ENCODE data around the gene CENPL. TPM values are rescaled to one million over a fixed set of nuclear protein-coding genes. Genes with fewer than 3 reads are reported as not detected.
"Not testable (repeated sequence)": the region's sequence is repeated elsewhere in the genome, so short reads cannot be mapped to it uniquely, and the experiment has no call there.

The CENPL gene
- total and polyA plus RNA-seq, 3 experiments from 2014 or later = 6.2 to 27.4 (median 24.9) TPM

DNA sequence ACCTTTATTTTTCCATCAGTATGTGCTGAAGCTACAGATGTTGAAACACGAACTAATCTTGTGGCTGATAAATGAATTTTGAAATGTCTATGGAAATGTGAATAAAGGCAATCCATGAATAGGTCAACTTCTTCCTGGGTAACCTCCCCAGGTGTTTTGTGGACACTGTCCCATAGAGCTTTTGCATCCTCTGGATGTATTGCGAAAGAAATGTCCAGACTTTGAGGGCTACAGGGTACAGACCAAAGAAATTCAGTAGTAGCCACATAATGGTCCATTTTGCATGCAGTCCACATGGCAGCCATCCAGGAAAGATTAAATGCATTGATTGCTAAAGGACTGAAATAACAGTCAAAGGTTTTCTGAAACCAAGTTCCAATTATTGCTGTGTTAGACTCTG lies 21.7 kb downstream of the CENPL start:
- no peak for DNase-seq
- H3K36me3 ChIP-seq (ENCODE audit: insufficient read depth, low read length) = no peaks in the 10 kb centered on the region
- POLR2A ChIA-PET = no interaction called here

DNA sequence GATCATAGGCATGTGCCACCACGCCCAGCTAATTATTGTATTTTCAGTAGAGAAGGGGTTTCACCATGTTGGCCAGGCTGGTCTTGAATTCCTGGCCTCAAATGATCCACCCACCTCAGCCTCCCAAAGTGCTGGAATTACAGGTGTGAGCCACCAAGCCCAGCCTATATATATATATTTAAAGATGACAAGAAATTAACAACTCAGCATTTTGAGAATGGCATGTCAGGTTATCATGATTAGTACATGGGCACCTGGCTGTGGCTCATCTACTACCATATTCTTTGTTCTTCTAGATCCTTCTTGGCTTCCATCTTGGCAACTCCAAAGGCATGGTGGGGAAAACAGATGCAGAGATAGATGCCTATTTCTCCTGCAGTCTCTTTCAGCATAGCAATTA lies 24.7 kb downstream of the CENPL start:
- H3K27ac ChIP-seq (ENCODE audit: low read depth, low read length); H3K4me3 ChIP-seq (ENCODE audit: low read length); H3K4me1 ChIP-seq (ENCODE audit: insufficient read depth, low read length); H3K4me1 Mint-ChIP-seq; POLR2A ChIA-PET; CTCF ChIA-PET; H3K9me3 Mint-ChIP-seq; DNase-seq; H3K36me3 ChIP-seq (ENCODE audit: insufficient read depth, low read length); H3K9me3 ChIP-seq (ENCODE audit: low read length); H3K27me3 ChIP-seq (ENCODE audit: insufficient read depth, low read length, poor library complexity, severe bottlenecking); H3K27me3 Mint-ChIP-seq; H3K4me3 Mint-ChIP-seq: not testable (repeated sequence)
- Mint-ChIP-seq H3K36me3 (peaks cover 4 to 34% (median 7%) of the 10 kb centered on the region in 3 donors), H3K27ac (peak overlapping the region in 1 of 8 donors; percentile 74)

More for the DNA sequence above, 21.7 kb downstream of the CENPL start:
- peaks cover 8 to 54% (median 13%) of the 10 kb centered on the region in 3 donors for H3K36me3 Mint-ChIP-seq
- H3K27ac ChIP-seq (ENCODE audit: low read depth, low read length) = no peak overlapping the region
- H3K4me3 Mint-ChIP-seq = no peak overlapping the region
- no peaks in the 10 kb centered on the region for H3K9me3 ChIP-seq (ENCODE audit: low read length)
- CTCF ChIA-PET = no interaction called here
- H3K4me3 ChIP-seq (ENCODE audit: low read length) = no peak overlapping the region
- H3K9me3 Mint-ChIP-seq = no peaks in the 10 kb centered on the region
- no peaks in the 10 kb centered on the region for H3K27me3 Mint-ChIP-seq
- H3K27ac Mint-ChIP-seq = no peak overlapping the region
- H3K4me1 Mint-ChIP-seq = no peaks in the 10 kb centered on the region
- no peaks in the 10 kb centered on the region for H3K27me3 ChIP-seq (ENCODE audit: insufficient read depth, low read length, poor library complexity, severe bottlenecking)
- H3K4me1 ChIP-seq (ENCODE audit: insufficient read depth, low read length) = no peaks in the 10 kb centered on the region

GRCh38 chr1:173798078-173798477 lies 26.6 kb downstream of the CENPL start:
- Histone ChIP-seq H3K36me3 (ENCODE audit: insufficient read depth, low read length) (no peaks in the 10 kb centered on the region), H3K27me3 (ENCODE audit: insufficient read depth, low read length, poor library complexity, severe bottlenecking) (no peaks in the 10 kb centered on the region), H3K4me3 (ENCODE audit: low read length) (no peak overlapping the region), H3K4me1 (ENCODE audit: insufficient read depth, low read length) (no peaks in the 10 kb centered on the region), H3K27ac (ENCODE audit: low read depth, low read length) (no peak overlapping the region), H3K9me3 (ENCODE audit: low read length) (no peaks in the 10 kb centered on the region)
- no peak for DNase-seq
- Mint-ChIP-seq H3K27me3 (no peaks in the 10 kb centered on the region), H3K36me3 (peaks cover 4 to 20% (median 4%) of the 10 kb centered on the region in 3 donors), H3K4me3 (no peak overlapping the region), H3K4me1 (no peaks in the 10 kb centered on the region), H3K27ac (peak overlapping the region in 1 of 8 donors; percentile 10), H3K9me3 (no peaks in the 10 kb centered on the region)
- CTCF ChIA-PET = no interaction called here
- POLR2A ChIA-PET = interaction anchor here (0.5 kb wide), 1 partner anchor 903 kb away, joined by 6 read pairs; no protein-coding TSS in a partner anchor

DNA sequence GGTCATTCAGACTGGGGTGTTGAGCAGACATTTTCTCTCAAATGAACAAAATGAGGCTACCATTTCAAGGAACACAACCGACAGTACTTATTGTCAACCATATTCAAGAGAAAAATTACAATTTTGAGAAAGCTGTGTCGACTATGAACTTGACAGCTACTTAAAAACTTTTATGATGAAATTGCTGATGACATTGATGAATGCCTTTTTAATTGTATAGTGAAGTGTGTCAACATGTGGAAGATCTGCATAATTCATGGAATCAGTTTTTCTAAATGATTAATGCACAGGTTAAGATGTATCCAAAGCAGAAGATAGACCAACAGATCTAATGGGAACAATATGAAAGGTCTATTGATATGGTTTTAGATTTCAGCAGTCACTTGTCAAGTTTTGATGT lies 34.8 kb downstream of the CENPL start:
- POLR2A ChIA-PET = interaction anchor here (0.6 kb wide), 2 partner anchors 78 to 600 kb away, joined by 3 to 4 read pairs; partner anchors contain the start of genes GAS5 and ZBTB37
- H3K27me3 Mint-ChIP-seq = no peaks in the 10 kb centered on the region
- CTCF ChIA-PET = no interaction called here
- DNase-seq = no peak
- Histone ChIP-seq H3K36me3 (ENCODE audit: insufficient read depth, low read length) (peaks cover 17% of the 10 kb centered on the region), H3K4me1 (ENCODE audit: insufficient read depth, low read length) (no peaks in the 10 kb centered on the region), H3K27ac (ENCODE audit: low read depth, low read length) (no peak overlapping the region), H3K27me3 (ENCODE audit: insufficient read depth, low read length, poor library complexity, severe bottlenecking) (no peaks in the 10 kb centered on the region), H3K4me3 (ENCODE audit: low read length) (no peak overlapping the region), H3K9me3 (ENCODE audit: low read length) (no peaks in the 10 kb centered on the region)
- H3K4me1 Mint-ChIP-seq = no peaks in the 10 kb centered on the region
- no peaks in the 10 kb centered on the region for H3K9me3 Mint-ChIP-seq
- H3K36me3 Mint-ChIP-seq = peaks cover 0 to 37% (median 4%) of the 10 kb centered on the region in 3 donors
- H3K27ac Mint-ChIP-seq = peak overlapping the region in 1 of 8 donors; percentile 56
- no peak overlapping the region for H3K4me3 Mint-ChIP-seq

DNA sequence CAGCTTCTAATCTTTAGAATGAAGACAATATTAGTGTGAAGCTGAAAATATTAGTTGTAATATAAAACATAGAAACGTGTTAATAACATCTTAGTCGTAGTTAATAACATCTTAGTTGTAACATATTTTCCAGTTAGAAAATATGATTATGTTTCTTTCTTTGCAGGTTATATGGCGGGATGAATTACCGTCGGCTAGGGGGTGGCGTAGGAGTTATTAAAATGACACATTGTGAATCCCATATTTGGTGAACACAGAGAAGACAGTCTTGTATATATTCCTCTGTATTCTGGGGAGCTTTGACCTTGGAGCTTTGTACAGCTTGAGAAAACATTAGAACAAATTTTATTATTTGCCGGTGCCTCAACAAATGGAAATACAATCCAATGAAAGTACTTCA lies 39.7 kb downstream of the CENPL start:
- POLR2A ChIA-PET = no interaction called here

GRCh38 chr1:173779936-173780335 lies 44.7 kb downstream of the CENPL start:
- peaks cover 43% of the 10 kb centered on the region for H3K36me3 ChIP-seq (ENCODE audit: insufficient read depth, low read length)
- H3K27me3 ChIP-seq (ENCODE audit: insufficient read depth, low read length, poor library complexity, severe bottlenecking) = no peaks in the 10 kb centered on the region
- ChIA-PET POLR2A (no interaction called here), CTCF (no interaction called here)
- H3K27me3 Mint-ChIP-seq = no peaks in the 10 kb centered on the region
- DNase-seq = no peak
- H3K4me3 ChIP-seq (ENCODE audit: low read length) = no peak overlapping the region
- H3K36me3 Mint-ChIP-seq = peaks cover 3 to 90% (median 32%) of the 10 kb centered on the region in 3 donors
- H3K27ac Mint-ChIP-seq = peak overlapping the region in 3 of 8 donors; percentile 7 to 23 (median 17)
- H3K4me1 Mint-ChIP-seq = peaks cover 4 to 30% (median 15%) of the 10 kb centered on the region in 3 donors
- H3K4me1 ChIP-seq (ENCODE audit: insufficient read depth, low read length) = no peaks in the 10 kb centered on the region
- no peak overlapping the region for H3K4me3 Mint-ChIP-seq
- no peaks in the 10 kb centered on the region for H3K9me3 ChIP-seq (ENCODE audit: low read length)
- no peak overlapping the region for H3K27ac ChIP-seq (ENCODE audit: low read depth, low read length)
- H3K9me3 Mint-ChIP-seq = no peaks in the 10 kb centered on the region

More for the DNA sequence above, 39.7 kb downstream of the CENPL start:
- Mint-ChIP-seq H3K9me3 (no peaks in the 10 kb centered on the region), H3K4me3 (no peak overlapping the region), H3K27me3 (no peaks in the 10 kb centered on the region), H3K36me3 (peaks cover 0 to 77% (median 14%) of the 10 kb centered on the region in 3 donors), H3K4me1 (no peaks in the 10 kb centered on the region), H3K27ac (peak overlapping the region in 1 of 8 donors; percentile 2)
- Histone ChIP-seq H3K4me1 (ENCODE audit: insufficient read depth, low read length) (no peaks in the 10 kb centered on the region), H3K36me3 (ENCODE audit: insufficient read depth, low read length) (peaks cover 47% of the 10 kb centered on the region), H3K27ac (ENCODE audit: low read depth, low read length) (no peak overlapping the region), H3K4me3 (ENCODE audit: low read length) (no peak overlapping the region), H3K9me3 (ENCODE audit: low read length) (no peaks in the 10 kb centered on the region), H3K27me3 (ENCODE audit: insufficient read depth, low read length, poor library complexity, severe bottlenecking) (no peaks in the 10 kb centered on the region)
- CTCF ChIA-PET = no interaction called here
- DNase-seq = no peak

- Histone ChIP-seq H3K4me1 (ENCODE audit: insufficient read depth, low read length) (no peaks in the 10 kb centered on the region), H3K27ac (ENCODE audit: low read depth, low read length) (no peak overlapping the region), H3K27me3 (ENCODE audit: insufficient read depth, low read length, poor library complexity, severe bottlenecking) (no peaks in the 10 kb centered on the region), H3K4me3 (ENCODE audit: low read length) (no peak overlapping the region), H3K9me3 (ENCODE audit: low read length) (no peaks in the 10 kb centered on the region), H3K36me3 (ENCODE audit: insufficient read depth, low read length) (peaks cover 16% of the 10 kb centered on the region)
- POLR2A ChIA-PET = no interaction called here
- Mint-ChIP-seq H3K4me3 (no peak overlapping the region), H3K36me3 (peaks cover 3 to 79% (median 28%) of the 10 kb centered on the region in 3 donors), H3K27ac (peak overlapping the region in 4 of 8 donors; percentile 12 to 84 (median 36)), H3K4me1 (peaks cover 4 to 34% (median 18%) of the 10 kb centered on the region in 3 donors), H3K9me3 (no peaks in the 10 kb centered on the region), H3K27me3 (no peaks in the 10 kb centered on the region)
- DNase-seq = no peak
- CTCF ChIA-PET = no interaction called here
Observed at GRCh38 chr1:173775578-173776226, 49.0 kb downstream of the CENPL start.

DNA sequence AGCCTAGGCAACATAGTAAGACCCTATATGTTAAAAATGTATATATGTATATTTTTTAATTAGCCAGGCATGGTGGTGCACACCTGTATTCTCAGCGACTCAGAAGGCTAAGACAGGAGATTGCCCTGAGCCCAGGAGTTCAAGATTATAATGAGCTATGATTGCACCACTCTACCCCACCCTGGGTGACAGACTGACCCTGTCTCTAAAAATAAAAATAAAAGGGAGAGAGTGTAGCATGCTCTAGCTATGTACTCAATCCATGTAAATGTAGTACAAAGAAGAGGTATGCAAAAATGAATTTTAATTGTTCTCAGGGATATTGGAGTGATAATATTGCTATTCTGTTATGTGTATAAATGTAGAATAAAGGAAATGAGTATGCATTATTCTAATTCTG lies 53.1 kb downstream of the CENPL start:
- ChIA-PET CTCF (interaction anchor here (1.4 kb wide), 1 partner anchor 342 kb away, joined by 3 read pairs; no protein-coding TSS in a partner anchor), POLR2A (no interaction called here)
- H3K36me3 ChIP-seq (ENCODE audit: insufficient read depth, low read length) = peaks cover 10% of the 10 kb centered on the region
- Mint-ChIP-seq H3K36me3 (peaks cover 4 to 62% (median 23%) of the 10 kb centered on the region in 3 donors), H3K27ac (peak overlapping the region in 5 of 8 donors; percentile 5 to 64 (median 52)), H3K9me3 (no peaks in the 10 kb centered on the region), H3K4me1 (peaks cover 11 to 43% (median 43%) of the 10 kb centered on the region in 3 donors), H3K27me3 (no peaks in the 10 kb centered on the region), H3K4me3 (no peak overlapping the region)
- H3K4me1 ChIP-seq (ENCODE audit: insufficient read depth, low read length) = no peaks in the 10 kb centered on the region
- DNase-seq = no peak
- no peak overlapping the region for H3K4me3 ChIP-seq (ENCODE audit: low read length)
- H3K9me3 ChIP-seq (ENCODE audit: low read length) = no peaks in the 10 kb centered on the region
- no peak overlapping the region for H3K27ac ChIP-seq (ENCODE audit: low read depth, low read length)
- no peaks in the 10 kb centered on the region for H3K27me3 ChIP-seq (ENCODE audit: insufficient read depth, low read length, poor library complexity, severe bottlenecking)

All from CD8-positive, alpha-beta memory T cell (primary cell).